ENCODE results near the gene CUTA. TPM values are rescaled to one million over a fixed set of nuclear protein-coding genes. Genes with fewer than 3 reads are reported as not detected.

CUTA gene
- total RNA-seq (2022; extraction: Qiagen RNA extraction) = 179 to 238 TPM (median 212 TPM) in 5 replicates

GRCh38 chr6:33417903-33418689 lies at the start of gene CUTA:
Gene CUTA, minus strand, starts transcription at chr6:33418107. Its CDS starts 107 bp downstream, at chr6:33418000.

GRCh38 chr6:33454009-33454946 lies 36.4 kb upstream of the CUTA start, which contains the start of gene ZBTB9:
Gene ZBTB9, plus strand, starts transcription at chr6:33454576. Its CDS starts 525 bp downstream, at chr6:33455101.

GRCh38 chr6:33419580-33420490 lies 1.9 kb upstream of the CUTA start, which contains the start of gene SYNGAP1:
Gene SYNGAP1, plus strand, starts transcription at chr6:33420065. Its CDS starts 200 bp downstream, at chr6:33420265.

GRCh38 chr6:33410711-33411631 lies 6.9 kb downstream of the CUTA start, which contains the start of gene PHF1:
Gene PHF1, plus strand, starts transcription at chr6:33411014. Its CDS starts 1,250 bp downstream, at chr6:33412264.

GRCh38 chr6:33391278-33391921 lies 26.5 kb downstream of the CUTA start, which contains the start of gene KIFC1:
Gene KIFC1, plus strand, starts transcription at chr6:33391823. Its CDS starts 163 bp downstream, at chr6:33391986.

Other genes with a start within 250 kb of the CUTA start
- gene COL11A2, start 225.6 kb downstream of the CUTA start, total RNA-seq (2022; extraction: Qiagen RNA extraction) = 0.52 to 1.2 TPM (median 0.92 TPM) in 5 replicates
- gene RXRB, start 217.4 kb downstream of the CUTA start, total RNA-seq (2022; extraction: Qiagen RNA extraction) = 18.0 to 24.0 TPM (median 21.6 TPM) in 5 replicates
- 111 to 117 TPM (median 113 TPM) in 5 replicates for gene SLC39A7, start 217.2 kb downstream of the CUTA start, total RNA-seq (2022; extraction: Qiagen RNA extraction)
- 12.9 to 17.5 TPM (median 16.9 TPM) in 5 replicates for gene HSD17B8, start 213.5 kb downstream of the CUTA start, total RNA-seq (2022; extraction: Qiagen RNA extraction)
- 19.3 to 27.2 TPM (median 25.7 TPM) in 5 replicates for gene RING1, start 209.6 kb downstream of the CUTA start, total RNA-seq (2022; extraction: Qiagen RNA extraction)
- gene VPS52, start 146.2 kb downstream of the CUTA start, total RNA-seq (2022; extraction: Qiagen RNA extraction) = 14.1 to 20.3 TPM (median 17.1 TPM) in 5 replicates
- 2,485 to 2,639 TPM (median 2,575 TPM) in 5 replicates for gene RPS18, start 146.0 kb downstream of the CUTA start, total RNA-seq (2022; extraction: Qiagen RNA extraction)
- gene B3GALT4, start 141.0 kb downstream of the CUTA start, total RNA-seq (2022; extraction: Qiagen RNA extraction) = 0.42 to 0.93 TPM (median 0.72 TPM) in 5 replicates
- gene WDR46, start 128.9 kb downstream of the CUTA start, total RNA-seq (2022; extraction: Qiagen RNA extraction) = 55.2 to 60.7 TPM (median 56.9 TPM) in 5 replicates
- 98.0 to 128 TPM (median 112 TPM) in 5 replicates for gene PFDN6, start 128.5 kb downstream of the CUTA start, total RNA-seq (2022; extraction: Qiagen RNA extraction)
- gene RGL2, start 119.2 kb downstream of the CUTA start, total RNA-seq (2022; extraction: Qiagen RNA extraction) = 11.1 to 16.5 TPM (median 15.2 TPM) in 5 replicates
- gene TAPBP, start 104.0 kb downstream of the CUTA start, total RNA-seq (2022; extraction: Qiagen RNA extraction) = 39.1 to 43.3 TPM (median 40.3 TPM) in 5 replicates
- gene ZBTB22, start 100.4 kb downstream of the CUTA start, total RNA-seq (2022; extraction: Qiagen RNA extraction) = 2.3 to 4.3 TPM (median 4.1 TPM) in 5 replicates
- 34.7 to 45.1 TPM (median 36.7 TPM) in 5 replicates for gene DAXX, start 95.1 kb downstream of the CUTA start, total RNA-seq (2022; extraction: Qiagen RNA extraction)
- gene KIFC1, start 26.3 kb downstream of the CUTA start, total RNA-seq (2022; extraction: Qiagen RNA extraction) = 41.3 to 47.9 TPM (median 45.8 TPM) in 5 replicates
- gene PHF1, start 7.1 kb downstream of the CUTA start, total RNA-seq (2022; extraction: Qiagen RNA extraction) = 12.9 to 20.5 TPM (median 18.7 TPM) in 5 replicates
- 3.2 to 6.4 TPM (median 5.2 TPM) in 5 replicates for gene SYNGAP1, start 2.0 kb upstream of the CUTA start, total RNA-seq (2022; extraction: Qiagen RNA extraction)
- gene ZBTB9, start 36.5 kb upstream of the CUTA start, total RNA-seq (2022; extraction: Qiagen RNA extraction) = 10.5 to 11.9 TPM (median 11.8 TPM) in 5 replicates
- 34.0 to 41.4 TPM (median 39.6 TPM) in 5 replicates for gene BAK1, start 162.2 kb upstream of the CUTA start, total RNA-seq (2022; extraction: Qiagen RNA extraction)
- 31.9 to 49.4 TPM (median 42.7 TPM) in 5 replicates for gene ITPR3, start 203.2 kb upstream of the CUTA start, total RNA-seq (2022; extraction: Qiagen RNA extraction)